NB4 (cell line): Measurements from ENCODE around the gene UBQLN1.

Source experiments
- DNase-seq: peaks from one replicate; pipeline ENCODE4 v3.0.0; 2010; ENCODE audit warnings: low read depth
- H3K4me3 ChIP-seq: one replicate; pipeline ENCODE4 v1.5.1; 2011; ENCODE audit warnings: mild to moderate bottlenecking, low read depth, low read length, moderate library complexity
- CTCF ChIP-seq: IDR thresholded peaks from one replicate; pipeline ENCODE4 v1.5.1; 2012; ENCODE audit warnings: low read depth, low read length
- MAX ChIP-seq: IDR thresholded peaks from 2 replicates; pipeline ENCODE4 v1.6.1; 2011; ENCODE audit warnings: low read depth, low read length
- MYC ChIP-seq: IDR thresholded peaks from 2 replicates; pipeline ENCODE4 v1.6.1; 2011; ENCODE audit warnings: low read depth, low read length
- POLR2A ChIP-seq: IDR thresholded peaks from 2 replicates; pipeline ENCODE4 v1.6.1; 2011; ENCODE audit warnings: mild to moderate bottlenecking; ENCODE audit not compliant: insufficient read length; ENCODE audit errors: extremely low read depth

UBQLN1 gene

GRCh38 chr9:83628540-83628939, 79.2 kb downstream of the UBQLN1 start:
- TF ChIP-seq MAX, result no peak
- TF ChIP-seq MYC, result no peak
- TF ChIP-seq CTCF, result no peak
- TF ChIP-seq POLR2A, result no peak
- no peak overlapping the region for H3K4me3 ChIP-seq
- peak; percentile 30 for DNase-seq

- peak; percentile 27 for DNase-seq
- H3K4me3 ChIP-seq, result no peak overlapping the region
- no peak for TF ChIP-seq POLR2A
- TF ChIP-seq MYC, result no peak
- no peak for TF ChIP-seq CTCF
- no peak for TF ChIP-seq MAX
Observed at GRCh38 chr9:83625178-83625577, 82.6 kb downstream of the UBQLN1 start.

GRCh38 chr9:83623679-83624076, 84.1 kb downstream of the UBQLN1 start:
- H3K4me3 ChIP-seq, result peak overlapping the region; percentile 69
- peak; percentile 34 for DNase-seq
- TF ChIP-seq CTCF (no peak), POLR2A (no peak), MAX (no peak), MYC (no peak)

GRCh38 chr9:83622939-83623678, 84.6 kb downstream of the UBQLN1 start, which contains the start of gene IDNK:
TSS of gene IDNK (plus strand) at chr9:83623143. CDS start at chr9:83623172, 29 bp downstream.
- peak; percentile 67 for DNase-seq
- TF ChIP-seq CTCF (no peak), POLR2A (peak; percentile 48), MYC (peak; percentile 17; the same call in 1 of the 2 replicates)
- peak within 1 kb of the TSS; percentile 69 for H3K4me3 ChIP-seq

- peak; percentile 12 for DNase-seq
- H3K4me3 ChIP-seq, result peak overlapping the region; percentile 50
- no peak for TF ChIP-seq CTCF
- no peak for TF ChIP-seq MAX
- TF ChIP-seq POLR2A, result no peak
- TF ChIP-seq MYC, result no peak; the same call in 1 of the 2 replicates
Observed at GRCh38 chr9:83622433-83622938, 85.3 kb downstream of the UBQLN1 start.
